Lung (tissue), 12 donors: ENCODE results near the gene GALNT5. TPM values are rescaled to one million over a fixed set of nuclear protein-coding genes. Genes with fewer than 3 reads are reported as not detected.
"Not testable (repeated sequence)": the region's sequence is repeated elsewhere in the genome, so short reads cannot be mapped to it uniquely, and the experiment has no call there.

Experiments used
- ATAC-seq: fragments of 200-7000 bp; cut with Tn5 transposase; one replicate; pipeline ENCODE4 v1.9.1; 2020; ENCODE audit warnings: moderate number of reproducible peaks; ENCODE audit not compliant: insufficient read depth, low FRiP score
- DNase-seq, 3 donors: peaks; one replicate each; pipeline ENCODE4 v3.0.0-alpha.2; 2013 to 2017
- H3K27ac ChIP-seq, 2 donors: one replicate each; pipeline ENCODE4 v1.5.1; 2013; ENCODE audit warnings: mild to moderate bottlenecking in 2 of 2, moderate library complexity in 2 of 2, control low read depth in 1 of 2, inconsistent platforms in 1 of 2, low read depth in 1 of 2, low read length in 1 of 2
- H3K27me3 ChIP-seq, 3 donors: one replicate each; pipeline ENCODE4 v1.5.1; 2013; ENCODE audit warnings: low read length in 2 of 3; ENCODE audit not compliant: control insufficient read depth in 3 of 3, insufficient read depth in 3 of 3
- H3K36me3 ChIP-seq, 4 donors: one replicate each; pipeline ENCODE4 v1.5.1; 2013; ENCODE audit warnings: low read length in 4 of 4, mild to moderate bottlenecking in 1 of 4, moderate library complexity in 1 of 4; ENCODE audit not compliant: control insufficient read depth in 4 of 4, insufficient read depth in 4 of 4
- H3K4me1 ChIP-seq, 5 donors: one replicate each; pipeline ENCODE4 v1.5.1; 2013; ENCODE audit warnings: low read length in 5 of 5, mild to moderate bottlenecking in 2 of 5, moderate library complexity in 1 of 5; ENCODE audit not compliant: control insufficient read depth in 5 of 5, insufficient read depth in 5 of 5
- H3K4me3 ChIP-seq: one replicate; pipeline ENCODE4 v1.5.1; 2013; ENCODE audit warnings: mild to moderate bottlenecking, control low read depth, moderate library complexity
- H3K9ac ChIP-seq, 2 donors: one replicate each; pipeline ENCODE4 v1.5.1; 2013; ENCODE audit warnings: low read length in 2 of 2, control low read depth in 1 of 2; ENCODE audit not compliant: insufficient read depth in 1 of 2
- H3K9me3 ChIP-seq, 4 donors: one replicate each; pipeline ENCODE4 v1.5.1; 2013; ENCODE audit warnings: low read length in 3 of 4, mild to moderate bottlenecking in 1 of 4, moderate library complexity in 1 of 4; ENCODE audit not compliant: control insufficient read depth in 4 of 4, insufficient read depth in 3 of 4
- WGBS, 2 donors: extraction: QIAGEN DNeasy Blood & Tissue Kit; methylation state at CpG; one replicate each; pipeline ENCODE4 v1.1.7; 2013; 5-methylcytosine and 5-hydroxymethylcytosine counted together
- polyA plus RNA-seq, 2 donors: library from polyadenylated mRNA; stranded (reverse); fragments of 200-250 nt; gene quantifications; one replicate each; pipeline ENCODE4 v1.2.1, GENCODE V29; 2013
- total RNA-seq, 2 donors: library from RNA; depleted of rRNA in 1 of 2; stranded (reverse); fragments of >200 nt in 1 of 2; gene quantifications; one replicate each; pipeline ENCODE4 v1.2.1, GENCODE V29; 2014 to 2021
- TF ChIP-seq, protein P1 (sequence below): IDR thresholded peaks from 2 replicates; pipeline ENCODE4 v1.5.1; 2012; ENCODE audit warnings: mild to moderate bottlenecking; ENCODE audit errors: control extremely low read depth, extremely low read depth
- donor health status: control.
- donor health status: control.
- donor health status: Bipolar disorder and iron deficiency.
- donor health status: healthy.
- donor health status: DM: yes; HTN: yes; CAD: no.

Gene GALNT5
- total and polyA plus RNA-seq, 4 donors: 3.8 to 35.9 (median 10.3) TPM

DNA sequence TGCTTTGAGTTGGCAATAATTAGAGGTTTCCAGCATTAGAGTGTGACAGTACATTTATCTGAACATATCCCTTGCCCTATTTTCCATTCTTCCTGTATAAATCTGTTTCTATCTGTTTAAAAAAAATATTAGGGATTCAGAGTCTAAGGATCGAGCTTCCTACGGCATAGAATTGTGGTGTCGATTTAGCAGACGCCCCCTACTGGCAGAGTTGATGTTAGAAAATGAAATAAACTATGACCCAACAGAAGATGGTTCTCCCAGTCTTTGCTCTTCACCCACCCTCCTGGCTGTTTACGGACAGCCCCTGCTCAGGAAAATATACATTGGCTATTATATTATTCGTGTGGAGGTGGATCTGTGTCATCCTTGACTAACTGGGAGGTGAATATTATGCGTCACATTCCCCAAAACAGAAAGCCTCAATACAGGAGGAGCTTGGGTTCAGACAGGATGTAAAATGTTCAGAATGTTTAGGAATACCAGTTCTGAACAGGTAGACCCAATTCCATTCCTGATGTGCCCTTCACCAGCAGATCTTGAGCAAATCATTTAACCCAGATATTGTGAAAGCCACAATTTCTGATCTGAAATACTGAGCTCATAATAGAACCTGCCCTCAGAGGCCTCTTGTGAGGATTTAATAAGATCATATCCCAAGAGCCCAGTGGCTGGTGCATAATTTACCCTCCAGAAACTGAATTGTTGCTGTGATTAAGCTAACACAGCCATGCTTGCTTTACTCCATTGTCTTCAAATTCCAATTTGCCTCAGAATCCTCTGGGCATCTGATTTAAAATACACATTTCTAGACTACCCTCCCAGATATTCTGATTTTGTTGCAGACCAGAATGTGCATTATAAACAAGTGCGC, 78.9 kb downstream of the GALNT5 start:
- peak in 2 of 3 donors; percentile 22 to 29 for DNase-seq
- H3K4me3 ChIP-seq: no peak overlapping the region

DNA sequence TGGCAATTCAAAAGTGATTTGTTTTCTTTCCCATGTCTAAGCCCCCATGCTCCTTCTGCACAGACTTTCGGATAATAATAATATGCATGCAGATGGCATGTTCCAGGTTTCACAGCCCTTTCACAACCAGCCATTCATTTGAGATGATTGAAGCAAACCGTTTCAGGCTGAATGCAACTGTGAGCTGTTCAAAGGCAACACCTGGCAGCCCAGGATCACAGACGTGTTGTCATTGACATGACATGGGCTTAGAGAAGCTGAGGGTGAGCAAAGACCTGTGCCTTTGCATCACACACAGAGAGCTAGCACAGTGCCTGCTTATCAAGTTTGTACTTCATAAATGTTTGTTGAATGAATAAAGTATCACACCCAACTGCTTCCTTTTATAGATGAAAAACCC, 80.5 kb downstream of the GALNT5 start:
- no peaks in the 10 kb centered on the region for H3K9me3 ChIP-seq
- H3K9ac ChIP-seq: no peak overlapping the region
- 75 to 88% methylated on average over 3 of the region's 3 CpGs for whole genome bisulfite sequencing, 2 donors
- no peaks in the 10 kb centered on the region for H3K27me3 ChIP-seq
- ATAC-seq (no peak), DNase-seq (no peak)
- no peak overlapping the region for H3K4me3 ChIP-seq
- H3K27ac ChIP-seq: no peak overlapping the region
- H3K4me1 ChIP-seq: no peaks in the 10 kb centered on the region
- no peaks in the 10 kb centered on the region for H3K36me3 ChIP-seq
- TF ChIP-seq, protein P1, sequence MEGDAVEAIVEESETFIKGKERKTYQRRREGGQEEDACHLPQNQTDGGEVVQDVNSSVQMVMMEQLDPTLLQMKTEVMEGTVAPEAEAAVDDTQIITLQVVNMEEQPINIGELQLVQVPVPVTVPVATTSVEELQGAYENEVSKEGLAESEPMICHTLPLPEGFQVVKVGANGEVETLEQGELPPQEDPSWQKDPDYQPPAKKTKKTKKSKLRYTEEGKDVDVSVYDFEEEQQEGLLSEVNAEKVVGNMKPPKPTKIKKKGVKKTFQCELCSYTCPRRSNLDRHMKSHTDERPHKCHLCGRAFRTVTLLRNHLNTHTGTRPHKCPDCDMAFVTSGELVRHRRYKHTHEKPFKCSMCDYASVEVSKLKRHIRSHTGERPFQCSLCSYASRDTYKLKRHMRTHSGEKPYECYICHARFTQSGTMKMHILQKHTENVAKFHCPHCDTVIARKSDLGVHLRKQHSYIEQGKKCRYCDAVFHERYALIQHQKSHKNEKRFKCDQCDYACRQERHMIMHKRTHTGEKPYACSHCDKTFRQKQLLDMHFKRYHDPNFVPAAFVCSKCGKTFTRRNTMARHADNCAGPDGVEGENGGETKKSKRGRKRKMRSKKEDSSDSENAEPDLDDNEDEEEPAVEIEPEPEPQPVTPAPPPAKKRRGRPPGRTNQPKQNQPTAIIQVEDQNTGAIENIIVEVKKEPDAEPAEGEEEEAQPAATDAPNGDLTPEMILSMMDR: no peak

More for the DNA sequence above, 78.9 kb downstream of the GALNT5 start:
- WGBS, 2 donors: 37 to 39% methylated on average over 8 of the region's 8 CpGs
- H3K27ac ChIP-seq: no peak overlapping the region
- TF ChIP-seq, protein P1: peak; percentile 43
- H3K4me1 ChIP-seq: no peaks in the 10 kb centered on the region
- no peaks in the 10 kb centered on the region for H3K27me3 ChIP-seq
- H3K36me3 ChIP-seq: no peaks in the 10 kb centered on the region
- H3K9me3 ChIP-seq: no peaks in the 10 kb centered on the region
- no peak overlapping the region for H3K9ac ChIP-seq
- ATAC-seq: peak; percentile 50

DNA sequence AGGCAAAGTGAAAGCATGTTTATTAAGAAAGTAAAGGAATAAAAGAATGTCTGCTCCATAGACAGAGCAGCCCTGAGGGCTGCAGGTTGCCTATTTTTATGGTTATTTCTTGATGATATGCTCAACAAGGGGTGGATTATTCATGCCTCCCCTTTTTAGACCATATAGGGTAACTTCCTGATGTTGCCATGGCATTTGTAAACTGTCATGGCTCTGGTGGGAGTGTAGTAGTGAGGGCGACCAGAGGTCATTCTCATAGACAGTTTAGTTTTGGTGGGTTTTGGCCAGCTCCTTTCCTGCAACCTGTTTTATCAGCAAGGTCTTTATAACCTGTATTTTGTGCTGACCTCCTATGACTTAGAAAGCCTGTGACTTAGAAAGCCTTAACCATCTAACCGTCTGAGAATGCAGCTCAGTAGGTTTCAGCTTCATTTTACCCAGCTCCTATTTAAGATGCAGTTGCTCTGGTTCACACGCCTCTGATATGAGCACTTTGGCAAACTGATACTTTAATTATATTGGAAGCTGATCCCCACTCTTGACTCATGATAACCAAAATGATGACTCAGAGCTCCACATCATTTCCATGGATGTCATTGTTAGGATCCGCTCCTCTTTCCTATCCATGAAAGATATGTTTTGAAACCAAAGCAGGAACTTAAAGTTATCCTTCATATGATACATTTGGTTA, 82.6 kb downstream of the GALNT5 start:
- H3K4me1 ChIP-seq: no peaks in the 10 kb centered on the region
- no peak for ATAC-seq

DNA sequence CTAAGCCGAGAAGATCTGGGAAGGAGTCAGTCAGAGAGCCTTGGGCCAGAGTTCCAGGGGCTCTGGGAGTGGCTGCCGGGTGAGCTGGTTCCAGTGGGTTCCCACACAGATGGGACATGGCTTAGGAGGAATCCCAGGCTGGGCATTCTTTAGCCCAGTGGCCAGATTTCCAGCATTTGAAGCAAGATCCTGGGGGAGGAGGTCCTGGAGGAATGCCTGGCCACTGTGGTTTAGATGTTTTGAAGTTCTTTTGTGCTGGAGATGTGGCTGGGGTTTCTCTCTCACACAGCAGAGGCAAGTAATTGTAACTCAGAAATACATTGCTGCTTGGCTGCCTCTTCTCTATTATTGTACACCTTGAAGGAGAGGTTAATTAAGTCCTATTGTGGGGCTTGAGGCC, 83.9 kb downstream of the GALNT5 start:
- H3K9ac ChIP-seq, H3K27ac ChIP-seq, H3K4me3 ChIP-seq, ATAC-seq, H3K27me3 ChIP-seq, H3K4me1 ChIP-seq, H3K36me3 ChIP-seq, DNase-seq, H3K9me3 ChIP-seq: not testable (repeated sequence)
- WGBS, 2 donors: 89 to 90% methylated on average over 1 to 2 of the region's 2 CpGs

More for the DNA sequence above, 82.6 kb downstream of the GALNT5 start:
- no peak overlapping the region for H3K9ac ChIP-seq
- peaks cover 0 to 1% (median 0%) of the 10 kb centered on the region in 4 donors for H3K9me3 ChIP-seq
- H3K27ac ChIP-seq: no peak overlapping the region
- H3K27me3 ChIP-seq: no peaks in the 10 kb centered on the region
- H3K36me3 ChIP-seq: no peaks in the 10 kb centered on the region
- H3K4me3 ChIP-seq: no peak overlapping the region
- DNase-seq: no peak
- TF ChIP-seq, protein P1: no peak
- WGBS, 2 donors: 88 to 92% methylated on average over 4 of the region's 4 CpGs
